ENCODE measurements around the gene FLACC1. TPM values are rescaled to one million over a fixed set of nuclear protein-coding genes. Genes with fewer than 3 reads are reported as not detected.

FLACC1 gene
- total RNA-seq, 8 experiments from 2014 or later: 0.46 to 3.7 (median 1.1) TPM

DNA sequence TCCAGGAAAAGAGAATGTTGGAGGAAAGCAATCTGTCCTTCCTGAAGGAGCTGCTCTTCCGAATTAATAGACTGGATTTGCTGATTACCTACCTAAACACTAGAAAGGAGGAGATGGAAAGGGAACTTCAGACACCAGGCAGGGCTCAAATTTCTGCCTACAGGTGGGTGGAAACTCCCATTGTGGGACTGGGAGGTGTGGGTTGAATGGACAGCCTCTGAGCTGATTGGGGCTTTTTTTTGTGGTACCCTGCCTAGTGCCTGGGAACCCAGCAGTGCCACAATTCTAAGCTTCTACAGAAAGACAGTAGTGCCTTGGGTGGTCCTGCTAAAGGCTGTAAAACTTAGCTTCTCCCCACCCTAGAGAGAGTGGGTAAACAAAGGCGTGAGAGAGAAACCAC lies 90.5 kb downstream of the FLACC1 start:
- H3K27ac ChIP-seq: no peak overlapping the region
- no peak overlapping the region for H3K4me3 ChIP-seq
- 80 to 100% (median 100%) methylated on average over 1 of the region's 2 CpGs; no CpG with 5 or more reads in 5 of the 10 experiments for WGBS, 10 experiments
- H3K4me1 ChIP-seq (replicated peaks in 1 of 2): no peaks in the 10 kb centered on the region
- in situ Hi-C loops (cut with MboI; ENCODE audit: low pct_unique_long_range_greater_than_20kb in 2 of 9, low sequenced_read_pairs in 9 of 9, unreplicated experiment in 9 of 9): no loop called here
- ATAC-seq (replicated peaks in 6 of 8): no peak

DNA sequence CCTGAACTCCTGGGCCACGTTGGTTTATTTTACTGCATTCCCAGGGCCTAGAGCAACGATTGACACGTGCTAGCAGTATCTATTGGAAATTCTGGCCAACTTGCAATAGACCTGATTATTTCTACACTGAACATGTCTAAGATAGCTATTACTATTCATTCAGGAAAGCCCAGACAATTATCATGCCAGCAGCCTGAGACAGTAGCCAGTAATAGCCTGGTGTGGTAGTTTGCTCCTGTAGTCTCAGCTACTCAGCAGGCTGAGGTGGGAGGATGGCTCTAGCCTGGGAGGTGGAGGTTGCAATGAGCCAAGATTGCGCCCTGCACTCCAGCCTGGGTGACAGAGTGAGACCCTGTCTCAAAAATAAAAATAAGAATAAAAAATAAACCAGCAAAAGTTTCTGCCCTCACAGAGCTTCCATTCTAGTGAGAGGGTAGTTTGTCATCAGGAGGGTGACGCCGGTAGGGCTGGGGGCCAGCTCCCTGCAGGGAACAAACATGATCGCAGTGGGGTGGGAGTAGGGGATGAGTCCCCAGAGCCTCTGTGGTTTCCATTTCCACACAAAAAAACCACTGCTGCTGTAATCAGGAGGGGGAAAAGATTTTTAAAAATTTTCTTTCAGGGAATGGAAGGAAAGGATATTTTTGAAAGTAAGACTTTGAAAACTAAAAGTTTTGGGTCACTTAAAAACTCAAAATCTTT lies 92.5 kb downstream of the FLACC1 start:
- ATAC-seq (replicated peaks in 6 of 8): no peak
- in situ Hi-C loops (cut with MboI; ENCODE audit: low pct_unique_long_range_greater_than_20kb in 2 of 9, low sequenced_read_pairs in 9 of 9, unreplicated experiment in 9 of 9): no loop called here
- no peak overlapping the region for H3K4me3 ChIP-seq

DNA sequence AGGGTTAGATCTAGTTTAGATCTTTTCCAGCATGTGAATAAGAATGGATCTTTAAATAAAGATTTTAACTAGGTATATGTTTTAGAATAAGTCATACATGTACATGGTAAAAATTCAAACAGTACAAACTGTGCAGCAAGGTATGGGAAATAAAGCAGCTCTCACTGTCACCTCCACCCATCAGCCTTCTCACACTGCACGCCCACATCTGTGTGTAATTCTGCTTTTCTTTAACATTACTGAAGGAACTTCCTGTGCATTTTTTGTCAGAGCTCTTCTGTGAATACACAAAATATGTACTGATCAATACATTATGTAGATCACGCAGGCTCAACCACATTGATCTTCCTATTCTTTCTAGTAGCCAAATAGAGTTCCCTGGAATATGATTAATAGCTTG lies 93.4 kb downstream of the FLACC1 start:
- Histone ChIP-seq H3K27ac (no peak overlapping the region), H3K4me1 (replicated peaks in 1 of 2) (no peaks in the 10 kb centered on the region), H3K4me3 (no peak overlapping the region)
- WGBS, 10 experiments: 57 to 100% (median 89%) methylated on average over 1 to 2 of the region's 2 CpGs; no CpG with 5 or more reads in 5 of the 10 experiments
- in situ Hi-C loops (cut with MboI; ENCODE audit: low pct_unique_long_range_greater_than_20kb in 2 of 9, low sequenced_read_pairs in 9 of 9, unreplicated experiment in 9 of 9): no loop called here
- peak in 1 of 8 experiments; percentile 23 for ATAC-seq (replicated peaks in 6 of 8)

More for the DNA sequence above, 92.5 kb downstream of the FLACC1 start:
- Histone ChIP-seq H3K4me1 (replicated peaks in 1 of 2) (no peaks in the 10 kb centered on the region), H3K27ac (no peak overlapping the region)
- 77 to 97% (median 87%) methylated on average over 1 to 6 of the region's 7 CpGs; no CpG with 5 or more reads in 3 of the 10 experiments for WGBS, 10 experiments

DNA sequence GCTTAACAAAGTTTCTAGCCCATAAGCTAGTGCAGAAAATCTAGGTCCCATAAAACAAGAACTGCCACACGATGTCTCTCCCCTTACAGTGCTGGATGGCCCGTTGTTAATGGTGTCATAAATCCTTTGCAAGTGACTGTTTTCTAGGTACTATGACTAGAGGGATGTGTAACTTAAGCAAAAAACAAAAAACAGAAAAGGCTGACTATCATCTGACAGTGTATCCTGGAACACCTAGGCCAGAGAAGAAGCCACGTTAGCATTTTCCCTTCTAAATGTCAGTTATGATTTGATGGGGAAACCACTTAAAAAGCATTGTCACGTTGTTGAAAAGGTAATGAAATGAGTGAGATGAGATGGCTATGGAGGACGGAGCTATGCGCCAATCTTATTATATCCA lies 94.4 kb downstream of the FLACC1 start:
- Histone ChIP-seq H3K4me1 (replicated peaks in 1 of 2) (peaks cover 0 to 10% of the 10 kb centered on the region in 2 donors), H3K27ac (no peak overlapping the region), H3K4me3 (no peak overlapping the region)
- in situ Hi-C loops (cut with MboI; ENCODE audit: low pct_unique_long_range_greater_than_20kb in 2 of 9, low sequenced_read_pairs in 9 of 9, unreplicated experiment in 9 of 9): no loop called here
- ATAC-seq (replicated peaks in 6 of 8): no peak
- 60 to 100% (median 79%) methylated on average over 1 to 6 of the region's 6 CpGs for WGBS, 10 experiments

DNA sequence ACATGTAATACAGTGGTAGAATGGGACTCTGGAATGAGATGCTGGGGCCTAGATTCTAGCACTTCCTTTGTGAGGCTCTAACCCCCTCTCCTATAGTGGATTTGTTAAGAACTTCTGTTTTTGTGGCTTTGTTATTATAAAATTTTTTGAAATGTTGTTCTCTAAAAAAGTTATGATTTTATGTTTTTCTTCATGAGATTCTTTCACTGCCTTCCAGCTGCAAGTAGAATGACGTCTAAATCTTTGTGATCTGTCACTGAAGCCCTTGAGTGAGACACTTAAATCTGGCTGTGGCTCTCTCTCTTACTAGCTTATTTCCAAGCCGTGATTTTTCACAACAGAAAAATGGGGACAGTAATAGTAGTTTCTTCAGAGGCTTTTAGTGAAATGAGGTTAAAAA lies 95.2 kb downstream of the FLACC1 start:
- in situ Hi-C loops (cut with MboI; ENCODE audit: low pct_unique_long_range_greater_than_20kb in 2 of 9, low sequenced_read_pairs in 9 of 9, unreplicated experiment in 9 of 9): no loop called here
- WGBS, 10 experiments: 0 to 100% (median 76%) methylated on average over 1 to 2 of the region's 2 CpGs; no CpG with 5 or more reads in 1 of the 10 experiments
- ATAC-seq (replicated peaks in 6 of 8): no peak
- Histone ChIP-seq H3K4me3 (no peak overlapping the region), H3K4me1 (replicated peaks in 1 of 2) (peaks cover 0 to 10% of the 10 kb centered on the region in 2 donors), H3K27ac (no peak overlapping the region)

DNA sequence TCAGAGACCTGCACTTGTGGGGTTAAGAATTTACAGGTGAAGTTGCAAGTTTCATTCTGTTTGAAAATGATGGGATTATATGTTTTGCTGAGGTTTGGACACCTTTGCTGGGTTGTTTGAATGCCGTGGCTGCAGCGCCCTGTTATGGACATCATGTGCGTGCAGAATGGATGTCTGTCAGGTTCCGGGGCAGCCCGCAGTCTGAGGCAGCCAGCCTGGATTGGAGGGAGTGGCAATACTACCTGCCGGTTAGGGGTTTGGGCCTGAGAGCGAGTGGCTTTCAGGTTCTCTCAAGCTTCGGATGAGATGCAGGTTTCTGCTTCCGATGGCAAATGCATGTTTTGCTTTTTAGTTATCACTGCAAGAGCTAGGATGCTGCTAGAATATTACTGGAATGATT lies 95.7 kb downstream of the FLACC1 start:
- ATAC-seq (replicated peaks in 6 of 8): no peak
- Histone ChIP-seq H3K27ac (no peak overlapping the region), H3K4me1 (replicated peaks in 1 of 2) (peaks cover 0 to 10% of the 10 kb centered on the region in 2 donors), H3K4me3 (no peak overlapping the region)
- in situ Hi-C loops (cut with MboI; ENCODE audit: low pct_unique_long_range_greater_than_20kb in 2 of 9, low sequenced_read_pairs in 9 of 9, unreplicated experiment in 9 of 9): no loop called here
- 83 to 100% (median 94%) methylated on average over 1 to 8 of the region's 9 CpGs for WGBS, 10 experiments

DNA sequence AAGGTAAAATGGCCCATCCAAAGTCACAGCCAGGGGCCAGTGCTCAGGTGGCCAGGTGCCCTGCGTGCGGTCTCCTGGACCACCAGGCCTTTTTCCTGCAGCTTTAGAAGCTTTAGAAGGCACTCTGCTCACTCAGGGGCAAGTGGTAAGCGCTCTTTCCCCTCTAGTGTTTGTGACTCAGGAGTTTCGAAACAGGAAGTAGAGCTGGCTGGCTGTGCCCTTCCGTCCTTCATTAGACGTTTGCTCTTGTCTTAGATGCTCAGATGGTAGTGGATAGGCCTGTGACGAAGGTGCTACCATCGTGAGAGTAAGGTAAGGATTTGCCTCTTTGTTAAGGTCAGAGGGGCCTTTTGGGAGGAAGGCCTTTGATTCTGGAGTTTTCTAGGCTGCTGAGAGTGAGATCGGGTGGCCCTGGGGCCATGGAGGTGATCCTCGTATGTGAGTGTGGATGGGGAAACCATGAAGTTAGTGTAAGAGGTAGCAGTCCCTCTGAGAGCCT lies 96.8 kb downstream of the FLACC1 start, which contains the start of gene CASP8:
Gene CASP8 (plus strand): TSS at position 235 of the 499 bp plus-strand sequence. CDS start 5,951 bp downstream, outside the sequence.
- Histone ChIP-seq H3K4me1 (replicated peaks in 1 of 2) (peaks cover 0 to 10% of the 10 kb centered on the region in 2 donors), H3K4me3 (no peak within 1 kb of the TSS), H3K27ac (no peak within 1 kb of the TSS)
- WGBS, 10 experiments: 76 to 100% (median 97%) methylated on average over 1 to 5 of the region's 10 CpGs; no CpG with 5 or more reads in 1 of the 10 experiments
- ATAC-seq (replicated peaks in 6 of 8): no peak
- in situ Hi-C loops (cut with MboI; ENCODE audit: low pct_unique_long_range_greater_than_20kb in 2 of 9, low sequenced_read_pairs in 9 of 9, unreplicated experiment in 9 of 9): no loop called here

DNA sequence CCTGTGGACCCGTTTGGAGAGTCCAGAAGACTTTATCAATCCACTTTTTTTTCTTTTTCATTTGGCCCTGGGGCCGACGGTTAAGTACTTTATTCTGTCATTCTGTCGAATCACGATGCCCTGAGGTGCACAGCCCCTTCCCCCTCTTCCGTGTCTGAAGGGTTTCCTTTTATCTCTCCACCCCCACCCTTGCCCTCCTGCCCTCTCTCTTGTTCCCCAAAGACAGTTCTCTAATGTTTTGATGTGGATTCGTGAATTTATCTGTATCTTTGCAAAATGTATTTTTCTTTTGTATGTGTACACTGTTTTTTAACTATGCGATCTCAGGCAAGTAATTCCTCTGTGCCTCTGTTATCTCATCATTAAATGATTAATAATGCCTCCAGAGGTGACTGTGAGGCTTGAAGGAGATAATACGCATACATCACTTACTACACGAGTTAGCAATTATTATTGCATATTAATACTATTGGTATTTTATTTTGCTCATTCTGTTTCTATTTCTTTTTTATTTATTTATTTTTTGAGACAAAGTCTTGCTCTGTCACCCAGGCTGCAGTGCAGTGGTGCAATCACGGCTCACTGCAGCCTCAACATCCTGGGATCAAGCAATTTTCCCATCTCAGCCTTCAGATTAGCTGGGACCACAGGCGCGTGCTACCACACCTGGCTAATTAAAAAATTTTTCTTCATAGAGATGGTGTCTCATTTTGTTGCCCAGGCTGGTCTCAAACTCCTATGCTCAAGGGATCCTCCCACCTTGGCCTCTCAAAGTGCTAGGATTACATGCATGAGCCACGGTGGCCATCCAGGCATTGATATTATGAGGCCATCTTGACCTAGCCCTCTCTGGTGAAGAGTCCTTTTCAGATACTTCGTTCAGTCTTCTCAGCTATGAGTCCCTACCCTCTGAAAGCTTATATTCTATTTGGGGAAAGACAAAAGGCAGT lies 98.2 kb downstream of the FLACC1 start:
- no peak for ATAC-seq (replicated peaks in 6 of 8)
- in situ Hi-C loops (cut with MboI; ENCODE audit: low pct_unique_long_range_greater_than_20kb in 2 of 9, low sequenced_read_pairs in 9 of 9, unreplicated experiment in 9 of 9): no loop called here
- WGBS, 10 experiments: 9 to 100% (median 51%) methylated on average over 1 to 14 of the region's 15 CpGs
- H3K27ac ChIP-seq: no peak overlapping the region
- H3K4me1 ChIP-seq (replicated peaks in 1 of 2): peaks cover 0 to 10% of the 10 kb centered on the region in 2 donors
- H3K4me3 ChIP-seq: peak overlapping the region in 1 of 5 donors; percentile 10

DNA sequence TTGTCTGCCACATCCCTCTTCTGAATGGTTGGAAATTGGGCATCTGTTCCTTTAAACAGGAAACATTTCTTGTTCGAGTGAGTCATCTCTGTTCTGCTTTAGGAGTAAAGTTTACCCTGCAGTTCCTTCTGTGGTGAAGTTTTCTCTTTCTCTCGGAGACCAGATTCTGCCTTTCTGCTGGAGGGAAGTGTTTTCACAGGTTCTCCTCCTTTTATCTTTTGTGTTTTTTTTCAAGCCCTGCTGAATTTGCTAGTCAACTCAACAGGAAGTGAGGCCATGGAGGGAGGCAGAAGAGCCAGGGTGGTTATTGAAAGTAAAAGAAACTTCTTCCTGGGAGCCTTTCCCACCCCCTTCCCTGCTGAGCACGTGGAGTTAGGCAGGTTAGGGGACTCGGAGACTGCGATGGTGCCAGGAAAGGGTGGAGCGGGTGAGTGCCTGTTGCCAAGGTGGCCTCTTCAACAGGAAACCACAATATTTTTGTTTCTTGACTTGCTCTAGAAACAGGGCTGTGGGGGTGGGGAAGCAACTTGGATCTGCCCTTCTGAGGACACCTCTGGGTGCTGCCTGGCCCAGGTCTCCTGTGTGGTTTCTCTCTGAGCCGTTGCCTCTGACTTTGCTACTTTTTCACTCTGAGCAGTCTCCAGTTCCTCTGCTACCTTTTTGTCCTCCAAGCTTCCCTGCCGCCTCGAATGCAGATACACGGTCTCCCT lies 99.0 kb downstream of the FLACC1 start:
- Histone ChIP-seq H3K4me3 (peak overlapping the region in 3 of 5 donors; percentile 5 to 10 (median 10)), H3K4me1 (replicated peaks in 1 of 2) (peaks cover 0 to 10% of the 10 kb centered on the region in 2 donors), H3K27ac (peak overlapping the region in 1 of 2 donors; percentile 32)
- 0 to 52% (median 33%) methylated on average over 1 to 8 of the region's 10 CpGs; no CpG with 5 or more reads in 1 of the 10 experiments for WGBS, 10 experiments
- peak; percentile 29 to 85 (median 56) for ATAC-seq (replicated peaks in 6 of 8)
- in situ Hi-C loops (cut with MboI; ENCODE audit: low pct_unique_long_range_greater_than_20kb in 2 of 9, low sequenced_read_pairs in 9 of 9, unreplicated experiment in 9 of 9): no loop called here

DNA sequence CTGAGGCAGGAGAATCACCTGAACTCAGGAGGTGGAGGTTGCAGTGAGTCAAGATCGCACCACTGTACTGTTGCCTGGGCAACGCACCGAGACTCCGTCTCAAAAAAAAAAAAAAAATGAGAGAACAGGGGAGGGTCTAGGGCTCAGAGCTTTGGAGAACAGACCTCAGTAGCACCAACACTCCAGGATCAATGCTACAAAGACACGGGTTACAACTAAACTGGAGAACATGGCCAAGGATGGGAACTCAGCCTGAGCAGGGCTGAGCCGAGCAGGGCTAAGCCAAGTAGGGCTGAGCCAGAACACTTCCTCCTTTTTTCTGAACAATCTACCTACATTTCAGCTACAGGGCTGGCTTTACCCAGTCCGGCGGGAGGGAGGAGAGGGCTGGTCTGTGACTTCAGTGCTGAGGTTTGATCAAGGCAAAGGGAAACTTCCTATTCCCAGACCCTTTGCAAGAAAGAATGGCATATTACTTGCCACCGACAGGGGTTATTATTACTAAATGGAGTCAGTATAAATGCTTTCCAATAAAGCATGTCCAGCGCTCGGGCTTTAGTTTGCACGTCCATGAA lies 99.7 kb downstream of the FLACC1 start:
- peak in 6 of 8 experiments; percentile 9 to 63 (median 34) for ATAC-seq (replicated peaks in 6 of 8)
- Histone ChIP-seq H3K4me3 (no peak overlapping the region), H3K4me1 (replicated peaks in 1 of 2) (peaks cover 0 to 10% of the 10 kb centered on the region in 2 donors), H3K27ac (no peak overlapping the region)
- in situ Hi-C loops (cut with MboI; ENCODE audit: low pct_unique_long_range_greater_than_20kb in 2 of 9, low sequenced_read_pairs in 9 of 9, unreplicated experiment in 9 of 9): no loop called here
- 0 to 100% (median 66%) methylated on average over 1 to 12 of the region's 12 CpGs; no CpG with 5 or more reads in 2 of the 10 experiments for whole genome bisulfite sequencing, 10 experiments

DNA sequence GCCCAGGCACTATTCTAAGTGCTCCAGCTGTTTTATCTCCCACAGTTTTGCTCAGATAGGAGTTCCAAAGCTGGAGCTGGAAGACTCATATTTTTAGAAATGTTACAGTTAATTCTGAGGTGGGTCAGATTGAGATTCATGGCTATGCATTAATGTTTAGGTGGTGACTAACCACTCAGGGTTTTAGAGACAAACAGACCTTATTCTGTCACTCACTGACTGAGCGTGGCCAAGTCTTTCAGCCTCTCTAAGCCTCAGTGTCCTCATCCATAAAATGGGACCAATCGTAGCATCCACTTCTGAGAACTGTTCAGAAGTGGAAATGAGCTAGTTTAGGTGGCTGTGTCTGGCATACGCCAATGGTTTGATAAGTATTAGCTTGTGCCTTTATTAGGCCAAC lies 101.1 kb downstream of the FLACC1 start:
- 57 to 100% (median 95%) methylated on average over 1 to 3 of the region's 3 CpGs; no CpG with 5 or more reads in 3 of the 10 experiments for whole genome bisulfite sequencing, 10 experiments
- no peak overlapping the region for H3K4me3 ChIP-seq
- no peak overlapping the region for H3K27ac ChIP-seq
- in situ Hi-C loops (cut with MboI; ENCODE audit: low pct_unique_long_range_greater_than_20kb in 2 of 9, low sequenced_read_pairs in 9 of 9, unreplicated experiment in 9 of 9): no loop called here
- peaks cover 0 to 10% of the 10 kb centered on the region in 2 donors for H3K4me1 ChIP-seq (replicated peaks in 1 of 2)
- no peak for ATAC-seq (replicated peaks in 6 of 8)

DNA sequence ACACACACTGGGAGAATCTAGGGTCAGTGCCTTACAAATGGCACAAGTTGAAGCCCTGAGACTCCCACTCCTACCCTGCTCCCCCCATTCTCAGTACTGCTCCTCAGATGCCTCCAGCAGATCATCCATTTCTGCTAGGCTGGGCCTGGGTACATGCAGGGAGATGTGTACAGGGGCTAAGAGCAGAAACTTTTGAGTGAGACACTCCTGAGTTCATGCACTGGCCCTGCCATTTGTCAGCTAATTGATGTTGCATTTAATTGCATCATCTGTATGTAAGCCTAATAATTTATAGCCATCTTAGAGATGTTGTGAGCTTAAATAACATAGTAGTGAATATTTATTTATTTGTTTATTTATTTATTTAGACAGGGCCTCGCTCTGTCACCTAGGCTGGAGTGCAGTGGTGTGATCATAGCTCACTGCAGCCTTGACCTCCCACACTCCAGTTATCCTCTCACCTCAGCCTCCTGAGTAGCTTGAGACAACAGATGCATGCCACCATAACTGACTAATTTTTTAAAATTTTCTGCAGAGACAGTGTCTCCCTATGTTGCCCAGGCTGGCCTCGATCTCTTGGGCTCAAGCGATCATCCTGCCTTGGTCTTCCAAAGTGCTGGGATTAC lies 101.6 kb downstream of the FLACC1 start:
- 93 to 100% (median 100%) methylated on average over 1 to 3 of the region's 3 CpGs; no CpG with 5 or more reads in 5 of the 10 experiments for WGBS, 10 experiments
- H3K4me1 ChIP-seq (replicated peaks in 1 of 2): peaks cover 0 to 10% of the 10 kb centered on the region in 2 donors
- H3K27ac ChIP-seq: no peak overlapping the region
- peak in 3 of 8 experiments; percentile 52 to 78 (median 55) for ATAC-seq (replicated peaks in 6 of 8)
- H3K4me3 ChIP-seq: no peak overlapping the region
- in situ Hi-C loops (cut with MboI; ENCODE audit: low pct_unique_long_range_greater_than_20kb in 2 of 9, low sequenced_read_pairs in 9 of 9, unreplicated experiment in 9 of 9): no loop called here
